Upper lobe of left lung (tissue), 4 donors: ENCODE data around the gene EXOSC5.

Experiments
- CTCF ChIP-seq, 6 experiments: fragments of 450-650 bp in 4 of 6; fragments of 200-600 bp in 2 of 6; sonication (generic) in 2 of 6; IDR thresholded peaks; one replicate each; pipeline ENCODE4 v1.5.1; 2016 to 2019; ENCODE audit warnings: antibody characterized with exemption in 6 of 6
- EP300 ChIP-seq, 4 donors: sonication (generic); formaldehyde crosslinking; IDR thresholded peaks; one replicate each; pipeline ENCODE4 v1.5.1; 2017; ENCODE audit warnings: antibody characterized with exemption in 4 of 4, control low read depth in 2 of 4
- POLR2AphosphoS5 ChIP-seq, 2 donors: sonication (generic); formaldehyde crosslinking; IDR thresholded peaks; one replicate each; pipeline ENCODE4 v1.5.1; 2017; ENCODE audit warnings: antibody characterized with exemption in 2 of 2

GRCh38 chr19:41386442-41386841, 10.7 kb downstream of the EXOSC5 start:
- TF ChIP-seq CTCF (IDR thresholded peaks at IDR 0.05) (no peak), POLR2AphosphoS5 (IDR thresholded peaks at IDR 0.05) (no peak), EP300 (IDR thresholded peaks at IDR 0.05) (no peak)
